Neural cell (in vitro differentiated cells): ENCODE measurements around the gene ZNF804B.

ENCODE experiments used
- CTCF ChIP-seq: fragments of 450-650 bp; IDR thresholded peaks from 2 replicates; pipeline ENCODE4 v1.5.1; 2014; ENCODE audit warnings: antibody characterized with exemption, mild to moderate bottlenecking, moderate library complexity; ENCODE audit not compliant: poor library complexity, severe bottlenecking
- EP300 ChIP-seq: fragments of 450-650 bp; conservative IDR thresholded peaks from 2 replicates; pipeline ENCODE4 v1.6.1; 2014; ENCODE audit warnings: antibody characterized with exemption, mild to moderate bottlenecking, moderate library complexity; ENCODE audit not compliant: poor library complexity, severe bottlenecking
- EZH2 ChIP-seq: fragments of 200-600, 300-800 bp; shearing (Covaris generic), sonication (generic); IDR thresholded peaks from 2 replicates; pipeline ENCODE4 v1.6.1; 2014; ENCODE audit warnings: antibody characterized with exemption, low read length, borderline replicate concordance, mild to moderate bottlenecking; ENCODE audit not compliant: insufficient read depth, poor library complexity, severe bottlenecking
- POLR2AphosphoS5 ChIP-seq: IDR thresholded peaks from 2 replicates; pipeline ENCODE4 v1.6.1; 2012
- SMC3 ChIP-seq: fragments of 450-650 bp; conservative IDR thresholded peaks from 2 replicates; pipeline ENCODE4 v1.6.1; 2014; ENCODE audit warnings: antibody characterized with exemption, mild to moderate bottlenecking, moderate library complexity; ENCODE audit not compliant: poor library complexity

- TF ChIP-seq CTCF (no peak), EZH2 (no peak), EP300 (no peak), POLR2AphosphoS5 (no peak), SMC3 (no peak)
Measured at GRCh38 chr7:88737632-88738031, 21.9 kb upstream of the ZNF804B start.
